Activated CD4-positive, alpha-beta T cell treated with anti-CD3 and anti-CD28 coated beads for 24 hours (primary cell): Measurements from ENCODE around the gene IRF8.

ENCODE experiments used
- DNase-seq, 2 donors: peaks; one replicate each; pipeline ENCODE4 v3.0.0-alpha.2; 2020; ENCODE audit warnings: low read depth in 2 of 2

The IRF8 gene

GRCh38 chr16:85913141-85913601, 14.2 kb downstream of the IRF8 start:
- DNase-seq: no peak

- no peak for DNase-seq
Observed at GRCh38 chr16:85913688-85914422, 14.9 kb downstream of the IRF8 start.

- no peak for DNase-seq
Observed at GRCh38 chr16:85914423-85914794, 15.4 kb downstream of the IRF8 start.

GRCh38 chr16:85915125-85915845, 16.3 kb downstream of the IRF8 start:
- DNase-seq: no peak

- no peak for DNase-seq
Observed at GRCh38 chr16:85916141-85916890, 17.4 kb downstream of the IRF8 start.

GRCh38 chr16:85917012-85917411, 18.1 kb downstream of the IRF8 start:
- DNase-seq: no peak

- DNase-seq: no peak
Observed at GRCh38 chr16:85917959-85918358, 19.0 kb downstream of the IRF8 start.

GRCh38 chr16:85918436-85918835, 19.5 kb downstream of the IRF8 start:
- DNase-seq: no peak

GRCh38 chr16:85919271-85920267, 20.6 kb downstream of the IRF8 start:
- DNase-seq: no peak

GRCh38 chr16:85921026-85921425, 22.1 kb downstream of the IRF8 start:
- DNase-seq: no peak

GRCh38 chr16:85923153-85924021, 24.4 kb downstream of the IRF8 start:
- DNase-seq: no peak

- DNase-seq: peak in 1 of 2 donors; percentile 18
Observed at GRCh38 chr16:85924675-85925074, 25.7 kb downstream of the IRF8 start.

- DNase-seq: no peak
Observed at GRCh38 chr16:85926370-85926769, 27.4 kb downstream of the IRF8 start.

GRCh38 chr16:85927371-85927770, 28.4 kb downstream of the IRF8 start:
- DNase-seq: no peak

- DNase-seq: no peak
Observed at GRCh38 chr16:85927959-85928358, 29.0 kb downstream of the IRF8 start.

GRCh38 chr16:85928401-85928820, 29.4 kb downstream of the IRF8 start:
- DNase-seq: no peak

- no peak for DNase-seq
Observed at GRCh38 chr16:85929259-85929721, 30.3 kb downstream of the IRF8 start.

- DNase-seq: no peak
Observed at GRCh38 chr16:85930301-85930700, 31.3 kb downstream of the IRF8 start.

GRCh38 chr16:85931596-85932402, 32.8 kb downstream of the IRF8 start:
- no peak for DNase-seq
